SJCRH30 (cell line): ENCODE results near the gene CBFA2T2. TPM values are rescaled to one million over a fixed set of nuclear protein-coding genes. Genes with fewer than 3 reads are reported as not detected.
"Not testable (repeated sequence)": the region's sequence is repeated elsewhere in the genome, so short reads cannot be mapped to it uniquely, and the experiment has no call there.

Experiments used
- DNase-seq, 2 experiments: peaks; one replicate each; pipeline ENCODE4 v3.0.0-alpha.2; 2015 to 2020
- H3K27ac ChIP-seq: fragments of 250-450 bp; sonication (Bioruptor Pico); 2 replicates; pipeline ENCODE4 v1.5.1; 2020; ENCODE audit warnings: mild to moderate bottlenecking, moderate library complexity
- H3K27me3 ChIP-seq: fragments of 250-450 bp; sonication (Bioruptor Pico); 2 replicates; pipeline ENCODE4 v1.5.1; 2020; ENCODE audit warnings: mild to moderate bottlenecking, moderate library complexity
- H3K36me3 ChIP-seq: fragments of 250-450 bp; sonication (Bioruptor Pico); 2 replicates; pipeline ENCODE4 v1.5.1; 2020; ENCODE audit warnings: mild to moderate bottlenecking, moderate library complexity
- H3K4me1 ChIP-seq: fragments of 250-450 bp; sonication (Bioruptor Pico); 2 replicates; pipeline ENCODE4 v1.5.1; 2020; ENCODE audit warnings: mild to moderate bottlenecking, moderate library complexity
- H3K4me3 ChIP-seq: fragments of 250-450 bp; sonication (Bioruptor Pico); 2 replicates; pipeline ENCODE4 v1.5.1; 2020; ENCODE audit warnings: mild to moderate bottlenecking, moderate library complexity
- H3K9me3 ChIP-seq: fragments of 250-450 bp; sonication (Bioruptor Pico); replicated peaks from 2 replicates; pipeline ENCODE4 v1.5.1; 2020; ENCODE audit warnings: mild to moderate bottlenecking, moderate library complexity
- total RNA-seq: library from RNA; depleted of rRNA; stranded (reverse); fragments of >200 nt; shearing (Covaris generic); gene quantifications from 2 replicates; pipeline ENCODE4 v1.2.3, GENCODE V29; 2014

The CBFA2T2 gene
- total RNA-seq, 1 experiment from 2014 or later, result 14.9 TPM

DNA sequence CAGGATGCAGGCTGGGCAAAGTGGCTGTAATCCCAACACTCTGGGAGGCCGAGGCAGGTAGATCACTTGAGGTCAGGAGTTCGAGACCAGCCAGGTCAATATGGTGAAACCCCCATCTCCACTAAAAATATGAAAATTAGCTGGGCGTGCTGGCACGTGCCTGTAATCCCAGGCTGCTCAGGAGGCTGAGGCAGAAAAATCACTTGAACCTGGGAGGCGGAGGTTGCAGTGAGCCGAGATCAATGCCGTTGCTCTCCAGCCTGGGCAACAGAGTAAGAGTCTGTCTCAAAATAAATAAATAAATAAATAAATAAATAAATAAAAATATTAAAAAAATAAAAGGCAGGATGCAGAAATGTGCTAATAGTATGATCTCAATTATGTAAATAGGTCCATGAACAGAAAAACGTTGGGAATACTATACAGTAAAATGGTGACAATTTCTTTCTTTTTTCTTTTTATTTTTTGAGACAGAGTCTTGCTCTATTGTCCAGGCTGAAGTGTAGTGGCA lies 8.4 kb upstream of the CBFA2T2 start:
- H3K4me1 ChIP-seq, result 0 out of 2 replicates have a peak, but pooled peaks cover 3% of the 10 kb centered on the region
- no peak for DNase-seq
- H3K36me3 ChIP-seq, result no peaks in the 10 kb centered on the region
- H3K9me3 ChIP-seq, result no peaks in the 10 kb centered on the region
- no peak overlapping the region for H3K4me3 ChIP-seq
- H3K27ac ChIP-seq, result no peak overlapping the region
- no peaks in the 10 kb centered on the region for H3K27me3 ChIP-seq

DNA sequence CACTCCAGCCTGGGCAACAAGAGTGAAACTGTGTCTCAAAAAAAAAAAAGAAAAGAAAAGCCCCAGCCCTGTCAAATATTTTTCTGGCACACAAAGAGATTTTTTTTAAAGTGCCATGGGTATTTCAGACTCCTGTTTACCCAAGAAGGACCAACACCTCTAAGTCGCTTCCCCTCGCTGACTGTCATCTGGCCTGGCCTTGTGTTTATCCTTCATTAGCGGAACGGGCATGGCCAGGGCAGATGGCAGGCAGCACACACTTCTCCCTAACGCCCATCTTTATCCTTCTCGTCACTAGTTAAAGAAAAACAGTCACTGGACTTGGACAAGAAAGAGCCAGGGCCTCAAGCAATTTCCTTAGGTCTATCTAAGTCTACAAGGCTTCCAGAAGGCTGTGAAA lies 7.3 kb upstream of the CBFA2T2 start:
- no peak overlapping the region for H3K27ac ChIP-seq
- H3K9me3 ChIP-seq, result no peaks in the 10 kb centered on the region
- H3K4me3 ChIP-seq, result no peak overlapping the region
- no peaks in the 10 kb centered on the region for H3K27me3 ChIP-seq
- DNase-seq, result no peak
- 0 out of 2 replicates have a peak, but pooled peaks cover 3% of the 10 kb centered on the region for H3K4me1 ChIP-seq
- H3K36me3 ChIP-seq, result no peaks in the 10 kb centered on the region

GRCh38 chr20:33483186-33483585 lies 6.7 kb upstream of the CBFA2T2 start:
- H3K4me1 ChIP-seq, H3K4me3 ChIP-seq, DNase-seq: not testable (repeated sequence)

DNA sequence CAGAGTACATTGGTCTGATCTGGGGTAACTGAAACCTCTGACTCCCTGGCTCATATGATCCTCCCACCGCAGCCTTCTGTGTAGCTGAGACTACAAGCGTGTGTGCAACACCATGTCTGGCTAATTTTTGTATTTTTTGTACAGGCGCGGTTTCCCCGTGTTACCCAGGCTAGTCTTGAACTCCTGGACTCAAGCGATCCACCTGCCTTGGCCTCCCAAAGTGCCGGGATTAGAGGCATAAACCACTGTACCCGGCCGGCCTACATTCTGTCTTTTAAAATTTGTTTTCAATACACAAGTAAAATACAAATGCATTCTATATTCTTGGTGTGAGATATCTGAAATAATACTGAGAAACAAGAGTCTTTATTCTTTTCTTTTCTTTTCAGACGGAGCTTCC lies 1.7 kb upstream of the CBFA2T2 start:
- Histone ChIP-seq H3K27me3 (no peaks in the 10 kb centered on the region), H3K4me3 (no peak overlapping the region), H3K4me1 (no peaks in the 10 kb centered on the region; the same call in 1 of the 2 replicates), H3K36me3 (no peaks in the 10 kb centered on the region), H3K9me3 (no peaks in the 10 kb centered on the region), H3K27ac (no peak overlapping the region)
- DNase-seq, result no peak

More at GRCh38 chr20:33483186-33483585, 6.7 kb upstream of the CBFA2T2 start:
- not testable (repeated sequence) for H3K27ac ChIP-seq, H3K27me3 ChIP-seq, H3K9me3 ChIP-seq, H3K36me3 ChIP-seq

- Histone ChIP-seq H3K4me3 (peak overlapping the region; percentile 98), H3K27ac (peak overlapping the region; percentile 38)
- H3K9me3 ChIP-seq, H3K36me3 ChIP-seq, H3K27me3 ChIP-seq, DNase-seq, H3K4me1 ChIP-seq: not testable (repeated sequence)
Observed at GRCh38 chr20:33488661-33489494, 1.0 kb upstream of the CBFA2T2 start.

- Histone ChIP-seq H3K36me3 (no peaks in the 10 kb centered on the region), H3K4me1 (no peaks in the 10 kb centered on the region; the same call in 1 of the 2 replicates), H3K4me3 (peak overlapping the region; percentile 98), H3K9me3 (no peaks in the 10 kb centered on the region), H3K27me3 (no peaks in the 10 kb centered on the region), H3K27ac (peak overlapping the region; percentile 38)
- DNase-seq, result peak; percentile 99 to 100
Observed at GRCh38 chr20:33489495-33490022, 337 bp upstream of the CBFA2T2 start.

DNA sequence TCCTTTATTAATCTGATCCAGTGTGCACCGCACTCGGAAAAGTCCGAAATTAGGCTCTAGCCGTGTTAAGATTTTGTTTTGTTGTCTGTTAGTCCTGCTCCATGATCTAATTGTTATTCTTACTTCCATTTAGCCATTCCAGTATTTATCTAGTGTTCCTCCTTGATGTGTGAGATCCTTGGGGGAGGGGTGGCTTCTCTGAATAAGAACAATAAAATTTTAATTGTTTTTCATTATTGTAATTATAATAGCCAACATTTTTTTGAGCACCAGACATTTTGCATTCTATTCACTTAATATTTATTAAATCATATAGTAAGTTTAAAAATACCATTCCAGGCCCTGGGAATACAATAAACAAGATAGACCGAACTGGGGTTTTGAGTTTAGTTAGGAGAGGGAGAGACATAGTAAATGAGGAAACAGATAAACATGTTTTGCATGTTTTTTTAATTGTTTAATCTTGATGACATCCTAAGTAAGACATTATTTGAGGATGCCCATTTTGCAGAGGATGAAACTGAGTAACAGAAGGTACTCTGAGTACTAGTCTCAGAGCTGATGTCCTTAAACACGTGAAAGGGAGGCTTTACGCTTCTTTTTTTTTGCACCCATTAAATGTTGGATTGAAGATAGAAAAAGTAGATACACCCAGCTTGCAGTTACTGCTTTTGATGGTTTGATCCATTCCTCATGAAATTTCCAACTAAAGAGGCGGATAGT lies 1.2 kb downstream of the CBFA2T2 start:
- no peaks in the 10 kb centered on the region for H3K27me3 ChIP-seq
- peak overlapping the region; percentile 98 for H3K4me3 ChIP-seq
- no peak overlapping the region for H3K27ac ChIP-seq
- no peaks in the 10 kb centered on the region; the same call in 1 of the 2 replicates for H3K4me1 ChIP-seq
- no peaks in the 10 kb centered on the region for H3K9me3 ChIP-seq
- no peaks in the 10 kb centered on the region; the same call in 1 of the 2 replicates for H3K36me3 ChIP-seq
- DNase-seq, result no peak

- Histone ChIP-seq H3K9me3 (no peaks in the 10 kb centered on the region), H3K27ac (no peak overlapping the region), H3K27me3 (no peaks in the 10 kb centered on the region), H3K4me3 (no peak overlapping the region), H3K36me3 (no peaks in the 10 kb centered on the region; the same call in 1 of the 2 replicates), H3K4me1 (no peaks in the 10 kb centered on the region; the same call in 1 of the 2 replicates)
- DNase-seq, result no peak
Observed at GRCh38 chr20:33493076-33493766, 3.3 kb downstream of the CBFA2T2 start.

DNA sequence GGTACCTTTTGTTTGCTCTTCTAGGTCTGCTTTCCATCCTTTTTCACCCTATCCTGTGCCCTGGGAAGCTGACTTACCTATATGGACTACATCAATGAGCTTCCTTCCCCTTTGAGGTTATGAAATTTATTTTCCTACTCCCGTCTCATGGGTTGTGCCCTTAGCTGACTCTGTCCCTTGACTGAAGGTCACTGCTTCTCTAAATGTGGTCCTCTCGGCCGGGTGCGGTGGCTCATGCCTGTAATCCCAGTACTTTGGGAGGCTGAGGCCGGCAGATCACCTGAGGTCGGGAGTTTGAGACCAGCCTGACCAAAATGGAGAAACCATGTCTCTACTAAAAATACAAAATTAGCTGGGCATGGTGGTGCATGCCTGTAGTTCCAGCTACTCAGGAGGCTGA lies 6.9 kb downstream of the CBFA2T2 start:
- not testable (repeated sequence) for H3K9me3 ChIP-seq, DNase-seq, H3K27me3 ChIP-seq, H3K4me1 ChIP-seq, H3K36me3 ChIP-seq, H3K4me3 ChIP-seq, H3K27ac ChIP-seq

DNA sequence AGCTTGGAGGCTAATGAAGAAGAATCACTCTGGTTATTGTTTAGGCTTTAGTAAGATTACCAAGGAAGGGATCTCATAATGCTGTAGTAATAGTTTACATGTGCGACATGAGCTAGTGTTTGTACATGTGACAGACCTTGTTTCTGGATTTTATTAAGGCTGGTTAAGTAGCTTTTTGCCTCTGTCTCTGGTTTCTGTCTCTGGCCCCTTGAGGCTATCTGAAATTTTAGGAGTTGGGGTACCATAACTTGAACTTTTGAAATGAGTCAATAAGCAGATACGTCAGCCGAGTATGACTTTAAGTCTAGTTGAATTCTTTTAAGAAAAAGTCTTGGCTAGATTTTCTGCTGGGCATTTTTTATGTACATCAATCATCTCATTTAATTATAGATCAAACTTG lies 9.5 kb downstream of the CBFA2T2 start:
- H3K27ac ChIP-seq, result no peak overlapping the region
- H3K4me1 ChIP-seq, result no peaks in the 10 kb centered on the region
- no peak overlapping the region for H3K4me3 ChIP-seq

GRCh38 chr20:33501000-33501399 lies 11.1 kb downstream of the CBFA2T2 start:
- H3K4me1 ChIP-seq, result no peaks in the 10 kb centered on the region
- H3K36me3 ChIP-seq, result no peaks in the 10 kb centered on the region; the same call in 1 of the 2 replicates
- H3K27me3 ChIP-seq, result no peaks in the 10 kb centered on the region
- no peak overlapping the region for H3K27ac ChIP-seq
- no peak for DNase-seq
- H3K9me3 ChIP-seq, result no peaks in the 10 kb centered on the region
- H3K4me3 ChIP-seq, result no peak overlapping the region

More for the DNA sequence above, 9.5 kb downstream of the CBFA2T2 start:
- Histone ChIP-seq H3K27me3 (no peaks in the 10 kb centered on the region), H3K36me3 (no peaks in the 10 kb centered on the region; the same call in 1 of the 2 replicates), H3K9me3 (no peaks in the 10 kb centered on the region)
- DNase-seq, result no peak

DNA sequence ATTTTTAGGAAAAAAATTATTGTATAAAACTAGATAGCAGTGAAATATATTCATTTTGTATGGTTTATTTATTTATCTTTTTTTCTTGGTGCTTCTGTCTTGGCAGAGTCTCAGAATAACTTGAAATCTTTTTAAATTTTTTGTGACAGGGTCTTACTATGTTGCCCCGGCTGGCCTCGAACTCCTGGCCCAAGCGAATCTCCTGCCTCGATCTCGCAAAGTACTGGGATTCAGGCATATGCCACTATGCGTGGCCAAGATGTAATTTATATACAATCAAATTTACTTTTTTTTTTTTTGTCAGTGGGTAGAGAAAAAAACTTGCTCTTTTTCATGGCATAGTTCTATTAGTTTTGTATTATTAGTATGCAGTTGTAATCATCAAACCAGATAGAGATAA lies 13.7 kb downstream of the CBFA2T2 start:
- DNase-seq, result no peak
- no peaks in the 10 kb centered on the region; the same call in 1 of the 2 replicates for H3K9me3 ChIP-seq
- no peaks in the 10 kb centered on the region for H3K27me3 ChIP-seq
- H3K4me3 ChIP-seq, result no peak overlapping the region
- H3K27ac ChIP-seq, result no peak overlapping the region
- no peaks in the 10 kb centered on the region for H3K4me1 ChIP-seq
- H3K36me3 ChIP-seq, result no peaks in the 10 kb centered on the region

DNA sequence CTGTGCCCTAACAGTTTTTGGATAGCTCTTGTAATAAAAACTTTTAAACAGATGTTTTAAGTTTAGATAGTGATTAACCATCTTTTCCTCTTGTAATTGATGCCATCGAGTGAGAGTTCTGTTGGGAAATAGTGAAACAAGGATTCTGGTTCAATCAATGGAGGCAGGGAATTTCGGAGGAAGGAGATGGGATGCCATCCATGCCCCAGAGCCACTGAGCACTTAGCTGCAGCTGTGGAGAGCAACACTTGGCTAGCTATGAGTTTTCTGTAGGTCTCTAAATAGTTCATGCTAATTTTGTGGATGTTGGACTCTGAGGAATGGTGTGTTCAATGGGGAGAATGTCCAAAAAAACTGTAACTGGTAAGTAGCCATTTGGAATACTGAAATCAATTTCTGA lies 16.7 kb downstream of the CBFA2T2 start:
- Histone ChIP-seq H3K4me3 (no peak overlapping the region), H3K9me3 (no peaks in the 10 kb centered on the region; the same call in 1 of the 2 replicates), H3K27me3 (no peaks in the 10 kb centered on the region), H3K27ac (no peak overlapping the region), H3K4me1 (peaks cover 8% of the 10 kb centered on the region), H3K36me3 (no peaks in the 10 kb centered on the region)
- no peak for DNase-seq

GRCh38 chr20:33507461-33507860 lies 17.6 kb downstream of the CBFA2T2 start:
- no peak for DNase-seq
- no peak overlapping the region for H3K27ac ChIP-seq
- H3K4me1 ChIP-seq, result peaks cover 8% of the 10 kb centered on the region
- no peaks in the 10 kb centered on the region for H3K27me3 ChIP-seq
- H3K9me3 ChIP-seq, result no peaks in the 10 kb centered on the region; the same call in 1 of the 2 replicates
- H3K4me3 ChIP-seq, result no peak overlapping the region
- no peaks in the 10 kb centered on the region for H3K36me3 ChIP-seq
